ENCODE results near the gene PLS1.

- TF ChIP-seq POLR2A (IDR thresholded peaks at IDR 0.05; ENCODE audit: borderline replicate concordance, extremely low read depth, insufficient read depth, insufficient read length) (no peak), REST (IDR thresholded peaks at IDR 0.05; ENCODE audit: low read depth) (no peak)
Measured at GRCh38 chr3:142623194-142623593, 27.0 kb downstream of the PLS1 start.

All from HCT116 (cell line).